Fibroblast of mammary gland (primary cell): ENCODE measurements around the gene FBP2.
"Not testable (repeated sequence)": the region's sequence is repeated elsewhere in the genome, so short reads cannot be mapped to it uniquely, and the experiment has no call there.

Experiments used
- DNase-seq: peaks from one replicate; pipeline ENCODE4 v3.0.0-alpha.2; 2010; ENCODE audit warnings: low read depth
- H3K4me3 ChIP-seq: 2 replicates; pipeline ENCODE4 v1.5.1; 2011; ENCODE audit warnings: low read depth, mild to moderate bottlenecking, low read length, moderate library complexity; ENCODE audit not compliant: control insufficient read depth
- CTCF ChIP-seq: conservative IDR thresholded peaks from 2 replicates; pipeline ENCODE4 v1.5.1; 2011; ENCODE audit warnings: low read depth, low read length, inconsistent platforms; ENCODE audit not compliant: control insufficient read depth, insufficient read depth

FBP2 gene

GRCh38 chr9:94599102-94599501 is 5.5 kb upstream of the FBP2 start:
- no peak overlapping the region for H3K4me3 ChIP-seq
- no peak for DNase-seq

GRCh38 chr9:94592683-94593082 is 941 bp downstream of the FBP2 start:
- H3K4me3 ChIP-seq, DNase-seq: not testable (repeated sequence)

More at GRCh38 chr9:94599102-94599501, 5.5 kb upstream of the FBP2 start:
- TF ChIP-seq CTCF: no peak

- no peak for DNase-seq
- TF ChIP-seq CTCF: no peak
- H3K4me3 ChIP-seq: no peak overlapping the region
Measured at GRCh38 chr9:94591876-94592275, 1.7 kb downstream of the FBP2 start.

- DNase-seq, H3K4me3 ChIP-seq: not testable (repeated sequence)
Measured at GRCh38 chr9:94591046-94591545, 2.5 kb downstream of the FBP2 start.

GRCh38 chr9:94588681-94589080 is 4.9 kb downstream of the FBP2 start:
- no peak for DNase-seq
- no peak overlapping the region for H3K4me3 ChIP-seq
- TF ChIP-seq CTCF: no peak

- H3K4me3 ChIP-seq: no peak overlapping the region
Measured at GRCh38 chr9:94586814-94587213, 6.8 kb downstream of the FBP2 start.

GRCh38 chr9:94586316-94586715 is 7.3 kb downstream of the FBP2 start:
- DNase-seq: peak; percentile 3
- no peak overlapping the region for H3K4me3 ChIP-seq
- no peak for TF ChIP-seq CTCF

More at GRCh38 chr9:94586814-94587213, 6.8 kb downstream of the FBP2 start:
- peak; percentile 35 for DNase-seq
- TF ChIP-seq CTCF: no peak

GRCh38 chr9:94584555-94584954 is 9.1 kb downstream of the FBP2 start:
- TF ChIP-seq CTCF: no peak
- no peak for DNase-seq
- H3K4me3 ChIP-seq: no peak overlapping the region
